Mesodermal cell (in vitro differentiated cells): ENCODE results near the gene C16orf92.

Source experiments
- H3K27ac ChIP-seq: 2 replicates; pipeline ENCODE4 v1.7.0; 2013; ENCODE audit warnings: mild to moderate bottlenecking, low read depth, low read length, moderate library complexity; ENCODE audit not compliant: severe bottlenecking
- H3K36me3 ChIP-seq: 2 replicates; pipeline ENCODE4 v1.7.1; 2013; ENCODE audit warnings: mild to moderate bottlenecking, low read length, moderate library complexity; ENCODE audit not compliant: control insufficient read depth, insufficient read depth
- H3K4me1 ChIP-seq: one replicate; pipeline ENCODE4 v1.7.1; 2013; ENCODE audit warnings: mild to moderate bottlenecking, low read length; ENCODE audit not compliant: insufficient read depth, control insufficient read depth, poor library complexity, severe bottlenecking
- H3K4me3 ChIP-seq: 2 replicates; pipeline ENCODE4 v1.7.0; 2013; ENCODE audit warnings: low read length, control low read depth, mild to moderate bottlenecking; ENCODE audit not compliant: insufficient read depth, poor library complexity, severe bottlenecking; ENCODE audit errors: extremely low read depth
- H3K9me3 ChIP-seq: 2 replicates; pipeline ENCODE4 v1.7.1; 2013; ENCODE audit warnings: mild to moderate bottlenecking, low read length, moderate library complexity; ENCODE audit not compliant: control insufficient read depth
- WGBS, 2 experiments: methylation state at CpG; one replicate each; pipeline ENCODE4 v1.1.5; 2013; ENCODE audit warnings: missing lambda C conversion rate in 2 of 2; ENCODE audit not compliant: insufficient coverage in 2 of 2; 5-methylcytosine and 5-hydroxymethylcytosine counted together

The C16orf92 gene

DNA sequence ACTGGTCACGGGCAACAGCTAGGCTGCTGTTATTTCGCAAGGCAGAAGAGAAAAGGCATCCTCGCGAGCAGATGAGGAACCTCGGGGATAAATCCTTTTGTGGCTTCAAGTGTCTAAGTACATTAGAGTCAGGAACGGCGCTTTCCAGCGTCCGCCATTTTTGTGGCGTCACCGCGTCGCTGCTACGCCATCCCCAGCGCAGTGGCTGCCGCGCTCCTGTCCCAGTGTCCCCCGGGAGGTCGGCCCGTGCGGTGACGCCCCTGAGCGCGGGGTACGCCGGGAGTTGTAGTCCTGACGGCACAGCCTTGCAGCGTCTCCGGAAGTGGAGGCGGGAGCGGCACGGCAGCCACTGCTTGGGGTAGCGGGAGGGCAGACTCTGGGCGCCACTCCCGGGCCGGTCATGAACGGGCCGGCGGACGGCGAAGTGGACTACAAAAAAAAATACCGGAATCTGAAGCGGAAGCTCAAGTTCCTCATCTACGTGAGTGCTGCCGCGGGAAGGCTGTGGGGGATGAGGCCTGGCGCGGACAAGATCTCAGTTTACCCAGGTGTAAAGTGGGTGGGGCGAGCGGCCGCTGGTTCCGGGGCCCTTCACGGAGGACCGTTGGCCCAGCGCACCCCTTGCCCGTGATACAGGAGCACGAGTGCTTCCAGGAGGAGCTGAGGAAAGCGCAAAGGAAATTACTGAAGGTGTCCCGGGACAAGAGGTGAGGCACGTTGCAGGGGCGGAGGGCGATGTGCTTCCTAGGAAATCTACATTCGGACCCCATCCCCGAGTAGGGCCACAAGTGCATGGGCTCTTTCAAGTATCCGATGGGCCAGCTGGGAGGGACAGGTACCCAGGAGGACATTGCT, 26.9 kb upstream of the C16orf92 start, which contains the start of gene INO80E:
TSS of gene INO80E (plus strand) at position 331 of the 855 bp plus-strand sequence. CDS start at position 401, 70 bp downstream.
- peaks cover 5% of the 10 kb centered on the region for H3K4me1 ChIP-seq
- H3K4me3 ChIP-seq = peak within 1 kb of the TSS; percentile 92
- peak within 1 kb of the TSS; percentile 83 for H3K27ac ChIP-seq
- peaks cover 56% of the 10 kb centered on the region for H3K36me3 ChIP-seq
- 0 to 1% methylated on average over 65 of the region's 65 CpGs for WGBS, 2 experiments
- H3K9me3 ChIP-seq = no peaks in the 10 kb centered on the region

DNA sequence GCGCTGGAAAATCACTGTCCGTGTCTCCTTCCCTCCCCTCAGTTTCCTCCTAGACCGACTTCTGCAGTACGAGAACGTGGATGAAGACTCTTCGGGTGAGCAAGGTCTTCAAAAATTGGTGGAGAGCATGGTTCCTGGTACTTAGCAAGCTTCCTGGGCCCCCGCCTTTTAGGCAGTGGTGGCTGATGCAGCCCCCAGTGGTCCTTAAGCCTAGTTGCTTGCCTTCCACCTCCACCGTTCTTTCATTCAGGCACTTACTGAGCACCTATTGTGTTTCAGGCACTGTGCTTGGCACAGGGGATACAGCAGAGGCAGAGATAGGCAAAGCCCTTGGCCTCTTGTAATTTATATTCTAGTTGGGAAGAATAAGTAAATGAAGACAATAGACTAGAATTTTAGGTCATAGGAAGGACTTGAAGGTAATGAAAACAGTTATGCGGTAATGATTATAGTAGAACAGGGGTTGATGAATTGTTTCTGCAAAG, 26.2 kb upstream of the C16orf92 start:
- H3K4me3 ChIP-seq = peak overlapping the region; percentile 92
- H3K36me3 ChIP-seq = peaks cover 56% of the 10 kb centered on the region
- no peaks in the 10 kb centered on the region for H3K9me3 ChIP-seq
- no peak overlapping the region for H3K27ac ChIP-seq
- 32 to 56% methylated on average over 6 to 9 of the region's 9 CpGs for WGBS, 2 experiments
- H3K4me1 ChIP-seq = peaks cover 5% of the 10 kb centered on the region

GRCh38 chr16:29999605-30000004, 23.4 kb upstream of the C16orf92 start:
- Histone ChIP-seq H3K4me3 (no peak overlapping the region), H3K9me3 (no peaks in the 10 kb centered on the region), H3K36me3 (peaks cover 40% of the 10 kb centered on the region), H3K4me1 (peaks cover 3% of the 10 kb centered on the region), H3K27ac (no peak overlapping the region)
- WGBS, 2 experiments = 94 to 99% methylated on average over 6 of the region's 6 CpGs

DNA sequence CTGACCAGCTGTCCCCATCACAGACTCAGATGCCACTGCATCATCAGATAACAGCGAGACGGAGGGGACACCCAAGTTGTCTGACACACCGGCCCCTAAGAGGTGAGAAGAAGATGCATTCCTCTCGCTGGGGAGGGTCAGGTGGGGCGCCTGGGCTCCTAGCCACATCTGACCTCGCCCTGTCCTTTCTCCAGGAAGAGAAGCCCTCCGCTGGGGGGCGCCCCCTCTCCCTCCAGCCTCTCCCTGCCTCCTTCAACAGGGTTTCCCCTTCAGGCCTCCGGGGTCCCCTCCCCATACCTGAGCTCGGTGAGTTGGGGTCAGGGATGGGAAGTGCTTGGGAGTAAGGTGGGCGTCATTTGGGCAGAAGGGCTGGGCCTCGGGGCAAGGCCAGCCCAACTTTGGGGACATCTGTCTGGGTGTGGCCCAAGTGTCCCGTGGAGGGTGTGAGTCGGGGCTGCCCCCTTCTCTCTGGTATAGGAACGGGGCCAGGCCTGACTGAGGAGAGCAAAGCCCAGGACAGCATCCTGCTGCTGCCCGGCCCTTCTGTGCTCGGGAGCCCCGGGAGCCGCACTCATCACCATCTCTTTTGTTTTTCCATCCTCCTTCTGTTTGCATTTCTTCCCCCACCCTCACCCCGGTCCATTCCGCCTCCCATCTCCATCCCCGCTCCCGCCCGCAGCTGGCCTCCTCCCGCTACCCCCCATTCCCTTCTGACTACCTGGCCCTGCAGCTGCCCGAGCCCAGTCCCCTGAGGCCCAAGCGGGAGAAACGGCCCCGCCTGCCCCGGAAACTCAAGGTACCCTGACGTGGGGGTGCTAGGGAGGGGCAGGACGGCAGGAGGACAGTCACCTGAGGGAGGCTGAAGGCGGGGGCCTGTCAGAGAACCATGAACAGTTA, 22.0 kb upstream of the C16orf92 start:
- no peaks in the 10 kb centered on the region for H3K4me1 ChIP-seq
- peaks cover 49% of the 10 kb centered on the region for H3K36me3 ChIP-seq
- H3K9me3 ChIP-seq = no peaks in the 10 kb centered on the region
- H3K27ac ChIP-seq = no peak overlapping the region
- no peak overlapping the region for H3K4me3 ChIP-seq
- 84 to 89% methylated on average over 23 to 27 of the region's 33 CpGs for WGBS, 2 experiments

DNA sequence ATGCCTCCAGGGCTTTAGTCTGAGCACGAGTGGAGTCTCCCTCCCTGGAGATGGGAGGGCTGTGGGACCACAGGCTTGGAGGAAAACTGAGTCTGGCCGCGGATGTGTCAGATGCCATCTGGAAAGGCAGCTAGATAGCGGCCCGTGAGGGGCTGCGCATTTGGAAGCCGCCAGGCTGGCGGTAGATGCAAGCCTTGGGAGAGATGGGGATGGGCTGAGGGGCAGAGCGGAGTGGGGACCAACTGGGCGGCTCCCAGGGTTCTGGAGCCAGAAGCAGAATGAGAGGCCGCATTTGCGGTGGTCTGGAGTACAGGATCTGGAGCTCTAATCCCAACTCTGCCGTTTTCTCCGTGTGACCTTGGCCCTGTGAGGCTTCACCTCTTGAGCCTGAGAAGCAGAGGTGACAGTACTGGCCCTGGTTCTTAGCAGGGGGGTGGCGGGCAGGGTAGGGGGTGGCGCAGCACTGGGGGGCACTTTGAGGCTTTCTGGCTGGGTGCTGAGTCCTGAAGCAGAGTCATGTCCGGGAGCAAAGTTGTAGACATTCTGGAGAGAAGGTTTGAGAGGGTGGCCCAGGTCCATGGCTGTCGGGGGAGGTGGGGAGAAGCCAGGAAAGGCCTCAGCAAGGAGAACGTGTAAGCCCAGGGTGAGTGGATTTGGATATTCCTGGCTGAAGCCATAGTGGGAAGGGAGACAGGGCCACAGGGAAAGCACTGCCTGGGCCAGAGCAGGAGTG, 20.2 kb upstream of the C16orf92 start:
- no peak overlapping the region for H3K27ac ChIP-seq
- H3K9me3 ChIP-seq = no peaks in the 10 kb centered on the region
- no peak overlapping the region for H3K4me3 ChIP-seq
- 86 to 93% methylated on average over 11 to 19 of the region's 19 CpGs for WGBS, 2 experiments
- peaks cover 39% of the 10 kb centered on the region for H3K36me3 ChIP-seq
- no peaks in the 10 kb centered on the region for H3K4me1 ChIP-seq

GRCh38 chr16:30003670-30004423, 19.2 kb upstream of the C16orf92 start:
- WGBS, 2 experiments = 94% methylated on average over 8 to 10 of the region's 17 CpGs
- no peak overlapping the region for H3K4me3 ChIP-seq

GRCh38 chr16:30004424-30004776, 18.6 kb upstream of the C16orf92 start:
- H3K36me3 ChIP-seq = peaks cover 36% of the 10 kb centered on the region
- H3K4me3 ChIP-seq = no peak overlapping the region
- H3K4me1 ChIP-seq = no peaks in the 10 kb centered on the region
- no peaks in the 10 kb centered on the region for H3K9me3 ChIP-seq
- 92 to 93% methylated on average over 15 to 16 of the region's 19 CpGs for WGBS, 2 experiments
- H3K27ac ChIP-seq = no peak overlapping the region

More at GRCh38 chr16:30003670-30004423, 19.2 kb upstream of the C16orf92 start:
- no peaks in the 10 kb centered on the region for H3K4me1 ChIP-seq
- H3K27ac ChIP-seq = no peak overlapping the region
- peaks cover 37% of the 10 kb centered on the region for H3K36me3 ChIP-seq
- no peaks in the 10 kb centered on the region for H3K9me3 ChIP-seq

DNA sequence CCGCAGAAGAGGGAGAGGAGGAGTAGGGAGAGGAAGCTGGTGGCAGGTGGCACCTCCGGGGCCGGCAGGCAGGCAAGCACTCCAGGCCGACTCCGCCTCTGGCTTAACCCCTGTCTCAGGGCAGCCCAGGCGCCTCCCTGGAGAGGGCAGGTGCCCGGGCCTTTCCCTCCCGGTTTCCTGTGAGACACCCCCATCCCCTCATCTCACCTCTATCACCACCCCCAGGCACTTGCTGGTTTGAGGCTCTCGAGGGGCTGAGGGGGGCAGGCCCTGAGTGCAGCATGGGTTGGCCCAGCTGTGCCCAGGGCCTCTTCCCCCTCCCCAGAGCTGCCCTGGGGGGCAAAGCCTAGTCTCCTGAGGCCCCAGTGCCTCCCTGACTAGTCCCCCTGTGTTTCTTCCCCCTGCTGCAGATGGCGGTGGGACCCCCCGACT, 18.2 kb upstream of the C16orf92 start:
- 77 to 90% methylated on average over 2 to 5 of the region's 11 CpGs for WGBS, 2 experiments
- H3K9me3 ChIP-seq = no peaks in the 10 kb centered on the region
- H3K27ac ChIP-seq = no peak overlapping the region
- no peaks in the 10 kb centered on the region for H3K4me1 ChIP-seq
- peaks cover 32% of the 10 kb centered on the region for H3K36me3 ChIP-seq
- H3K4me3 ChIP-seq = no peak overlapping the region

DNA sequence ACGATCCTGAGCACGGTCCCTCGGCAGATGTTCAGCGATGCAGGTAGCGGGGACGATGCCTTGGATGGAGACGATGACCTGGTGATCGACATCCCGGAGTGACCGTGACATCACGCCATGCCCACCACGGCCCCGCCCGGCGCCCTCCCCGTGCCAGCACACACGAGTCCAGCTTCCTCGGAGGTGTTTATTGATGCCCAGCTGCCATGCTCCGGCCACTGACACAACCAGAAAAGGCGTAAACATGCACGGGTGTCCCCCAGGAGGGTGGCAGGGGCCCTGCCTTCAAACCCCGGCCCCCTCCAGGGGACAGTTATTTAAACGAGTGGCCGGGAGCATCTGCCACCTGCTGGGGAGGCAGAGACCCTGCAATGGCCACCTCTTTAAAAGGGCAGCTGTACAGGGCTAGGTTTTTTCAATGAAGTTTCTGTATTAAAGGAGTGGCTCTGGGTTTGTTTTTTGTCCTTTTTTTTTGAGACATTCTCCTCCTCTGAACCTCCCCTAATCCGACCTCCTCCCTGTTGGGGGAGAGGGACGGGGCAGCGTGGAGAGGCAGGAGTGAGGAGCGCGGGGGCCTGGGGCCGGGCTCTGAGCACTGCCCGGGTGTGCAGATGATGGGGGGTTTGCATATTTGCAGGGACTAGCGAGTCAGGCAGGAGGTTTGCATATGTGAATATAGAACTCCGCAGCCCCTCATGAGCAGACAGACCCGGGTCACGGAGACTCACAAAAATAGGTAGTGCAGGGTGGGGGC, 17.5 kb upstream of the C16orf92 start:
- no peaks in the 10 kb centered on the region for H3K9me3 ChIP-seq
- H3K4me3 ChIP-seq = no peak overlapping the region
- 80 to 88% methylated on average over 24 to 27 of the region's 35 CpGs for WGBS, 2 experiments
- H3K36me3 ChIP-seq = peaks cover 27% of the 10 kb centered on the region
- H3K27ac ChIP-seq = no peak overlapping the region
- H3K4me1 ChIP-seq = no peaks in the 10 kb centered on the region
